Trophoblast cell (in vitro differentiated cells and primary cell): ENCODE results near the gene HLCS.

Experiments
- DNase-seq, 2 donors: peaks; one replicate each; pipeline ENCODE4 v3.0.0-alpha.2; 2016
- H2AFZ ChIP-seq: 2 replicates; pipeline ENCODE4 v1.6.1; 2013; ENCODE audit warnings: low read length, moderate library complexity, mild to moderate bottlenecking; ENCODE audit not compliant: insufficient read depth, poor library complexity
- H2AK5ac ChIP-seq: 2 replicates; pipeline ENCODE4 v1.6.1; 2013; ENCODE audit warnings: mild to moderate bottlenecking, low read length
- H2BK120ac ChIP-seq: 2 replicates; pipeline ENCODE4 v1.6.1; 2013; ENCODE audit warnings: low read length, mild to moderate bottlenecking, moderate library complexity; ENCODE audit not compliant: insufficient read depth, poor library complexity
- H2BK12ac ChIP-seq: 2 replicates; pipeline ENCODE4 v1.6.1; 2013; ENCODE audit warnings: mild to moderate bottlenecking, low read length, moderate library complexity
- H2BK5ac ChIP-seq: 2 replicates; pipeline ENCODE4 v1.6.1; 2013; ENCODE audit warnings: low read length, low read depth, moderate library complexity, mild to moderate bottlenecking; ENCODE audit not compliant: poor library complexity
- H3K14ac ChIP-seq: 2 replicates; pipeline ENCODE4 v1.6.1; 2013; ENCODE audit warnings: mild to moderate bottlenecking, low read length
- H3K18ac ChIP-seq: 2 replicates; pipeline ENCODE4 v1.6.1; 2013; ENCODE audit warnings: mild to moderate bottlenecking, low read length
- H3K23ac ChIP-seq: 2 replicates; pipeline ENCODE4 v1.6.1; 2013; ENCODE audit warnings: low read length
- H3K27ac ChIP-seq: 2 replicates; pipeline ENCODE4 v1.5.1; 2013; ENCODE audit warnings: low read depth, mild to moderate bottlenecking, inconsistent platforms, low read length, moderate library complexity
- H3K27me3 ChIP-seq: 2 replicates; pipeline ENCODE4 v1.6.1; 2013; ENCODE audit warnings: inconsistent platforms, mild to moderate bottlenecking, low read length, moderate library complexity; ENCODE audit not compliant: insufficient read depth
- H3K36me3 ChIP-seq, 2 experiments: 1 replicate in 1 of 2; 2 replicates in 1 of 2; pipeline ENCODE4 v1.6.1; 2013; ENCODE audit warnings: low read length in 2 of 2, mild to moderate bottlenecking in 2 of 2, moderate library complexity in 1 of 2; ENCODE audit not compliant: insufficient read depth in 2 of 2, control insufficient read depth in 1 of 2
- H3K4ac ChIP-seq: 2 replicates; pipeline ENCODE4 v1.6.1; 2013; ENCODE audit warnings: low read depth, mild to moderate bottlenecking, low read length, moderate library complexity
- H3K4me1 ChIP-seq, 2 experiments: 1 replicate in 1 of 2; 2 replicates in 1 of 2; pipeline ENCODE4 v1.6.1; 2013; ENCODE audit warnings: low read length in 2 of 2, mild to moderate bottlenecking in 2 of 2, moderate library complexity in 1 of 2; ENCODE audit not compliant: insufficient read depth in 2 of 2, control insufficient read depth in 1 of 2
- H3K4me2 ChIP-seq: 2 replicates; pipeline ENCODE4 v1.6.1; 2013; ENCODE audit warnings: inconsistent platforms, mild to moderate bottlenecking, low read length, moderate library complexity
- H3K4me3 ChIP-seq: 2 replicates; pipeline ENCODE4 v1.5.1; 2013; ENCODE audit warnings: mild to moderate bottlenecking, low read depth, low read length, inconsistent platforms
- H3K79me1 ChIP-seq: one replicate; pipeline ENCODE4 v1.6.1; 2013; ENCODE audit warnings: low read length
- H3K79me2 ChIP-seq: 2 replicates; pipeline ENCODE4 v1.6.1; 2013; ENCODE audit warnings: low read length, mild to moderate bottlenecking; ENCODE audit not compliant: control insufficient read depth, insufficient read depth, poor library complexity
- H3K9ac ChIP-seq: 2 replicates; pipeline ENCODE4 v1.6.1; 2013; ENCODE audit warnings: mild to moderate bottlenecking, low read length
- H3K9me3 ChIP-seq: 2 replicates; pipeline ENCODE4 v1.6.1; 2013; ENCODE audit warnings: low read depth, mild to moderate bottlenecking, control low read depth, inconsistent platforms, low read length; ENCODE audit not compliant: insufficient read depth
- H4K12ac ChIP-seq: 2 replicates; pipeline ENCODE4 v1.6.1; 2013; ENCODE audit warnings: low read depth, mild to moderate bottlenecking, low read length, moderate library complexity
- H4K8ac ChIP-seq: 2 replicates; pipeline ENCODE4 v1.6.1; 2013; ENCODE audit warnings: low read depth, mild to moderate bottlenecking, low read length, moderate library complexity
- H4K91ac ChIP-seq: one replicate; pipeline ENCODE4 v1.6.1; 2013; ENCODE audit warnings: low read depth, mild to moderate bottlenecking, low read length, moderate library complexity
- WGBS: extraction: QIAGEN DNeasy Blood & Tissue Kit; methylation state at CpG from one replicate; pipeline ENCODE4 v1.1.7; 2013; ENCODE audit warnings: missing lambda C conversion rate; ENCODE audit not compliant: insufficient read length, insufficient coverage; ENCODE audit errors: extremely low coverage; 5-methylcytosine and 5-hydroxymethylcytosine counted together

The HLCS gene

GRCh38 chr21:36834192-36834591 lies 132.3 kb downstream of the HLCS start:
- Histone ChIP-seq H3K27ac (no peak overlapping the region), H2AFZ (no peak overlapping the region), H3K9me3 (no peaks in the 10 kb centered on the region), H4K12ac (no peak overlapping the region), H4K8ac (no peak overlapping the region), H2BK5ac (no peak overlapping the region), H2BK120ac (no peak overlapping the region), H3K79me2 (no peaks in the 10 kb centered on the region), H3K14ac (no peak overlapping the region), H3K18ac (no peak overlapping the region), H3K27me3 (no peaks in the 10 kb centered on the region), H3K4me2 (no peak overlapping the region), H3K9ac (no peak overlapping the region), H2BK12ac (no peak overlapping the region), H3K23ac (no peak overlapping the region), H4K91ac (no peak overlapping the region), H3K4me1 (no peaks in the 10 kb centered on the region), H3K4ac (no peak overlapping the region), H3K36me3 (no peaks in the 10 kb centered on the region), H3K4me3 (no peak overlapping the region), H3K79me1 (no peaks in the 10 kb centered on the region), H2AK5ac (no peak overlapping the region)
- DNase-seq, result no peak
- WGBS, result no CpG with 5 or more reads among the region's 4 CpGs

- Histone ChIP-seq H2AFZ (no peak overlapping the region), H2BK5ac (no peak overlapping the region), H3K9ac (no peak overlapping the region), H2BK12ac (no peak overlapping the region), H3K9me3 (no peaks in the 10 kb centered on the region), H2AK5ac (no peak overlapping the region), H3K18ac (no peak overlapping the region), H3K79me1 (no peaks in the 10 kb centered on the region), H3K36me3 (no peaks in the 10 kb centered on the region), H3K4me1 (no peaks in the 10 kb centered on the region), H3K4me2 (no peak overlapping the region), H2BK120ac (no peak overlapping the region), H3K27me3 (no peaks in the 10 kb centered on the region), H4K12ac (no peak overlapping the region), H3K23ac (no peak overlapping the region), H3K27ac (no peak overlapping the region), H3K4me3 (no peak overlapping the region), H4K8ac (no peak overlapping the region), H3K4ac (no peak overlapping the region), H4K91ac (no peak overlapping the region), H3K14ac (no peak overlapping the region), H3K79me2 (no peaks in the 10 kb centered on the region)
- no CpG with 5 or more reads among the region's 8 CpGs for WGBS
- no peak for DNase-seq
These were observed 136.4 kb downstream of the HLCS start for GRCh38 chr21:36830100-36830499.

- H3K18ac ChIP-seq, result no peak overlapping the region
- WGBS, result no CpG with 5 or more reads among the region's 4 CpGs
These were observed 137.5 kb downstream of the HLCS start for GRCh38 chr21:36828891-36829515.

GRCh38 chr21:36828208-36828607 lies 138.3 kb downstream of the HLCS start:
- H3K79me2 ChIP-seq, result no peaks in the 10 kb centered on the region
- no CpG with 5 or more reads among the region's 3 CpGs for WGBS
- no peak overlapping the region for H3K4ac ChIP-seq
- no peaks in the 10 kb centered on the region for H3K9me3 ChIP-seq
- H3K4me2 ChIP-seq, result no peak overlapping the region
- no peak overlapping the region for H3K27ac ChIP-seq
- no peaks in the 10 kb centered on the region for H3K4me1 ChIP-seq
- no peak overlapping the region for H3K18ac ChIP-seq
- no peaks in the 10 kb centered on the region for H3K79me1 ChIP-seq
- no peak for DNase-seq
- H3K27me3 ChIP-seq, result no peaks in the 10 kb centered on the region
- no peak overlapping the region for H2BK120ac ChIP-seq
- H3K36me3 ChIP-seq, result no peaks in the 10 kb centered on the region
- H4K91ac ChIP-seq, result no peak overlapping the region
- no peak overlapping the region for H4K12ac ChIP-seq
- no peak overlapping the region for H3K23ac ChIP-seq
- no peak overlapping the region for H4K8ac ChIP-seq
- H2BK5ac ChIP-seq, result no peak overlapping the region
- H2AFZ ChIP-seq, result no peak overlapping the region
- no peak overlapping the region for H2BK12ac ChIP-seq
- H3K14ac ChIP-seq, result no peak overlapping the region
- no peak overlapping the region for H3K4me3 ChIP-seq
- no peak overlapping the region for H3K9ac ChIP-seq
- H2AK5ac ChIP-seq, result no peak overlapping the region

More at GRCh38 chr21:36828891-36829515, 137.5 kb downstream of the HLCS start:
- Histone ChIP-seq H3K27me3 (no peaks in the 10 kb centered on the region), H4K12ac (no peak overlapping the region), H3K36me3 (no peaks in the 10 kb centered on the region), H2BK5ac (no peak overlapping the region), H4K8ac (no peak overlapping the region), H2BK120ac (no peak overlapping the region), H3K4ac (no peak overlapping the region), H3K79me2 (no peaks in the 10 kb centered on the region), H3K4me3 (no peak overlapping the region), H4K91ac (no peak overlapping the region), H3K9ac (no peak overlapping the region), H2AK5ac (no peak overlapping the region), H3K14ac (no peak overlapping the region), H3K4me1 (no peaks in the 10 kb centered on the region), H3K79me1 (no peaks in the 10 kb centered on the region), H2BK12ac (no peak overlapping the region), H2AFZ (no peak overlapping the region), H3K23ac (no peak overlapping the region), H3K9me3 (no peaks in the 10 kb centered on the region), H3K27ac (no peak overlapping the region), H3K4me2 (no peak overlapping the region)
- DNase-seq, result no peak
